ENCODE results near the gene TBC1D2B.
"Not testable (repeated sequence)": the region's sequence is repeated elsewhere in the genome, so short reads cannot be mapped to it uniquely, and the experiment has no call there.

Gene TBC1D2B

DNA sequence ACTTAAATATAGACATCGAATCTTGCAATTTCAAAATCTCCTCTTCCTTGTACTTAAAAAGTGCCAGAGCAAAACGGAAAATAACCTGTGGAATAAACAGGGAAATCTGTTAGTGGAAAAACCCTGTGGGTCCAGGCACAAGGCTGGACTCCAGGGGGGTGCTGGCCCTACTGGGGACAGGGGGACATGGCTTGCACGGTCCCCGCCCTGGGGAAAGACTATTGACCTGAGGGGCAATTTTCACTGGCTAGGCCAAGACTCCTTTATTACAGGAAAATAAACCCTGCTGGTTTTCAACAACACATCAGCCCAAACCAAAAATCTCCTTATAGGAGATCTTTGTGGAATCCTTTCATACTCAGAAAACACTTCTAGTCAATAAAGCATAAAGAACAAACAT is 75.9 kb downstream of the TBC1D2B start:
- DNase-seq (ENCODE audit: low spot score) = no peak
- TF ChIP-seq, protein P1, sequence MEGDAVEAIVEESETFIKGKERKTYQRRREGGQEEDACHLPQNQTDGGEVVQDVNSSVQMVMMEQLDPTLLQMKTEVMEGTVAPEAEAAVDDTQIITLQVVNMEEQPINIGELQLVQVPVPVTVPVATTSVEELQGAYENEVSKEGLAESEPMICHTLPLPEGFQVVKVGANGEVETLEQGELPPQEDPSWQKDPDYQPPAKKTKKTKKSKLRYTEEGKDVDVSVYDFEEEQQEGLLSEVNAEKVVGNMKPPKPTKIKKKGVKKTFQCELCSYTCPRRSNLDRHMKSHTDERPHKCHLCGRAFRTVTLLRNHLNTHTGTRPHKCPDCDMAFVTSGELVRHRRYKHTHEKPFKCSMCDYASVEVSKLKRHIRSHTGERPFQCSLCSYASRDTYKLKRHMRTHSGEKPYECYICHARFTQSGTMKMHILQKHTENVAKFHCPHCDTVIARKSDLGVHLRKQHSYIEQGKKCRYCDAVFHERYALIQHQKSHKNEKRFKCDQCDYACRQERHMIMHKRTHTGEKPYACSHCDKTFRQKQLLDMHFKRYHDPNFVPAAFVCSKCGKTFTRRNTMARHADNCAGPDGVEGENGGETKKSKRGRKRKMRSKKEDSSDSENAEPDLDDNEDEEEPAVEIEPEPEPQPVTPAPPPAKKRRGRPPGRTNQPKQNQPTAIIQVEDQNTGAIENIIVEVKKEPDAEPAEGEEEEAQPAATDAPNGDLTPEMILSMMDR (conservative IDR thresholded peaks at IDR 0.05; ENCODE audit: low read depth) = no peak
- no peak overlapping the region; the same call in 1 of the 2 replicates for H3K27ac ChIP-seq
- ChIA-PET CTCF (no interaction called here), POLR2A (ENCODE audit: low non-redundant PET) (no interaction called here)

DNA sequence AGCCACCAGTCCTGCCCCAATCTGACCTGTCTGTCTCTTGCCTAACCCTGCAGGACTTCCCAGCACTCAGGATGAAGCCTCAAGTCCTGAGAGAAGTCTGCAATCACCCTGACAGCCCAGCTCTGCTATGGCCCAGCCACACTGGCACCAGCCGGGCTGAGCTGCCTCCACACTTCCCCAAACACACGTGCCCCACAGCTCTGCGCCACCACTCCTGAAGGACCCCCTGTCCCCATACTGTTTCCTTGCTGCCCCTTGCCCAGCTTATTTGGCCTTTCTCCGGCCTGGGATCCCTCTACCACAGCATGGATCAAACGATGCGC is 76.6 kb downstream of the TBC1D2B start:
- ChIA-PET POLR2A (ENCODE audit: low non-redundant PET) (no interaction called here), CTCF (no interaction called here)
- peak overlapping the region; percentile 24 for H3K27ac ChIP-seq
- no peak for DNase-seq (ENCODE audit: low spot score)
- TF ChIP-seq, protein P1 (conservative IDR thresholded peaks at IDR 0.05; ENCODE audit: low read depth) = no peak

DNA sequence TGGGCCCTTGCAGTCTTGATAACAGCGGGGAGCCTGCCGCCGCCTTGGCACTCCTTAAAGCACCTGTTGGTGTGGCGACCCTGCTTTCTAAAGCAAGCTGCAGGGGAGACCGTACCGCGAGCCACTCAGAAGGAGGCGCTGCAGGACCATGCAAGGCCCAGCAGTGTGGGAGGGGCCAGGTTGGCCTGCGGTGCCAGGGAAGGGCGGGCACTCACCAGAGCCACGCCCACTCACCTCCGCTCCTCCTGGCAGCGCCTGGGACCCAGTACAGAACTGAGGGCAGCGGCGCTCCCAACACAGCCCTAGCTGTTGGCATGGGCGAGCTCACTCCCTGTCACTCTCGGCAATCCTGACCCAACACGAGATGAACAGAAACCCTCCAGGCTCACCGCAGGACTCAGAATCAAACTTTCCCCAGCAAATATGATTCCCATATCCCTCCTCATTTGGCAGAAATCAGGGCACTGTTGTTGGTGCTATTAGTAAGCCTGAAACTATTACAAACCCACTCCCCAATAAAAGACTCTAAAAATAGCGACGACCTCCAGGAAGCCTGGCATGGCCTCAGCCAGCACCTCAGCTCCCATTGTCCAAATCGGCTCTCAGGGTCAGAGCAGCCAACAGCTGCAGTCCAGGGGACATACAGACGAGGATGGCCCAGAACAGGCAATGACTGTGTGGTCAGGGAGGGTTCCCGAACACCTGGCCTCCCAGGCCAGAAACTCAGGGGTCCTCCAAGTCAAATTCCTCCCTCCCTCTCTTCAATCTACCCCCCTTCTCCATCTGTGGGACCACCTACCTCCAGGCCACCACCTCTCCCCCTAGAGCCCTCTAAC is 77.2 kb downstream of the TBC1D2B start:
- ChIA-PET POLR2A (ENCODE audit: low non-redundant PET) (no interaction called here), CTCF (interaction anchor here (1.1 kb wide), 1 partner anchor 108 kb away, joined by 3 read pairs; no protein-coding TSS in a partner anchor)
- H3K27ac ChIP-seq = peak overlapping the region; percentile 24
- peak; percentile 27 for DNase-seq (ENCODE audit: low spot score)
- TF ChIP-seq, protein P1 (conservative IDR thresholded peaks at IDR 0.05; ENCODE audit: low read depth) = no peak; the same call in 1 of the 2 replicates

DNA sequence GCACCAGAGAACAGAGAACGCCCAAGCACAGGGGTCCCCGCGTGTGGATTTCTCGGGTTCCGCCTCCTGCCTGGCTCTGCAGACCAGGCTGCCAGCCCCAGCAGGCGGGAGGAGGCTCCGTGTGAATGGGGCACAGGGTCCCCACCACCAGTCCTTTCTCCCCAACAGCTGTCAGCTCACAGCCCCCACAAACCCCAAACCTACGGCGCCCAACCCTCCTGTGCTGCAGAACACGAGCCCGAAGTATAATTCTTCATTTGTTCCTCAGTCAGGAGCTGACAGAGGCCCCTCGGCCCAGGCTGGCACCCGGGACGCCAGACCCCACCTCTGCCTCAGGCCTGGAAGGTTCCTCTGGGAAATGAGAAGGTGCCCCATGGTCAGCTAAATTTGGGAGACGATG is 78.0 kb downstream of the TBC1D2B start:
- POLR2A ChIA-PET (ENCODE audit: low non-redundant PET) = no interaction called here
- no peak for DNase-seq (ENCODE audit: low spot score)
- H3K27ac ChIP-seq = no peak overlapping the region
- CTCF ChIA-PET = interaction anchor here (1.1 kb wide), 1 partner anchor 109 kb away, joined by 3 read pairs; no protein-coding TSS in a partner anchor
- TF ChIP-seq, protein P1 (conservative IDR thresholded peaks at IDR 0.05; ENCODE audit: low read depth) = no peak

DNA sequence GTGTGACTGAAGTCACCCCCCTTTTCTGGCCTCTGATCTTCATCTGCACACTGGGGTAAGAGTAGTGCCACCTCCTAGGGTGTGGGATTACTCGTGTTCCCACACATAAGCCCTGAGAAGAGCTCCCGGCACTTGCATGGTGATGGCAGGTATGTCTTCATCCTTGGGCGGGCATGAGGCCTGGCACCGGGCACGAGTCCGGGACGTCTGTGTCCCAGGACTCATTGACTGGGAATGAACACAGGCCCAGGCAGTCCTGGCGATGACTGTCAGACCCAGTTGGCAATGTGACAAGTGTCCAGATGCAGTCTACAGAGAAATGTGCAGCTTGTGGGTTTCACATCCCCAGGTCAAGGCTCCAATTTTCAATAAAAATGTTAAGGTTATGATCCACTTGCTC is 78.9 kb downstream of the TBC1D2B start:
- ChIA-PET POLR2A (ENCODE audit: low non-redundant PET) (no interaction called here), CTCF (interaction anchor here (0.6 kb wide), 1 partner anchor 215 kb away, joined by 3 read pairs; no protein-coding TSS in a partner anchor)
- no peak overlapping the region for H3K27ac ChIP-seq
- TF ChIP-seq, protein P1 (conservative IDR thresholded peaks at IDR 0.05; ENCODE audit: low read depth) = no peak
- DNase-seq (ENCODE audit: low spot score) = no peak

DNA sequence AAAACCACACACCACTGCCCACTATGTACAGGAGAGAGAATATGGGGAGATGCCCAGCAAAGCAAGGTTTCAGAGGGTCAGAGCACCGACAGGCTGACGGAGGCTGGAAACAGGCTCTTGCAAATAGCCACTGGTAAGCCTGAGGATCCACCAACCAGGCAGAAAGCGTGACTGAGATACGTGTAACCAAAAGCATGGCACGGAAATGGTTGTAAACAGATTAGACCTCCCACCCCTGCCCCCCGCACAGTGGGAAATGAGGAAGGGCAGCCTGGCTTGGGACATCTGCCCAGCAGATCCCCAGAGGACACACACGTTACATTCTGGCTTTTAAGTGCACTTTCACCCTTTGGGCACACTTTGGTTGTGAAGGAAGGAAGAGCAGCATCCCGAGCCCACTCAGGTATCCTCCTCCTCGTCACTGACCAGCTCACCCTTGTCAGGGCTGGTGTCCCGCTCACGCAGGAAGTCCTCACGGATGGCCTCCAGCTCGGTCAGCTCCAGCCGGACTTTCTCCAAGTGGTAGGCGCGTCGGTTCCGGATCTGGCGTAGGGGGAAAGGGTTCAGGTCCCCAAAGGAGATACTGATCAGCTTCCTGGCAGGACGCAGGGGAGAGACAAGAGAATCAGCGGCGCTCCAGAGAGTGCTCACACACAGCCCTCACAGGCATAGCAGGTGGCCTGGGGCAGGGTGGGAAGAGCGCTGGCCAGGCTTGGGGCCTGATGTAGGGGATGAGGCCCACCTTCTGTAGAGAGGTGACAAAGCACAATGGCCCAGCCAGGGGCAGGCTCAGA is 79.6 kb downstream of the TBC1D2B start:
- H3K27ac ChIP-seq; DNase-seq (ENCODE audit: low spot score); POLR2A ChIA-PET (ENCODE audit: low non-redundant PET): not testable (repeated sequence)
- CTCF ChIA-PET = interaction anchor here (0.6 kb wide), 1 partner anchor 216 kb away, joined by 3 read pairs; no protein-coding TSS in a partner anchor

DNA sequence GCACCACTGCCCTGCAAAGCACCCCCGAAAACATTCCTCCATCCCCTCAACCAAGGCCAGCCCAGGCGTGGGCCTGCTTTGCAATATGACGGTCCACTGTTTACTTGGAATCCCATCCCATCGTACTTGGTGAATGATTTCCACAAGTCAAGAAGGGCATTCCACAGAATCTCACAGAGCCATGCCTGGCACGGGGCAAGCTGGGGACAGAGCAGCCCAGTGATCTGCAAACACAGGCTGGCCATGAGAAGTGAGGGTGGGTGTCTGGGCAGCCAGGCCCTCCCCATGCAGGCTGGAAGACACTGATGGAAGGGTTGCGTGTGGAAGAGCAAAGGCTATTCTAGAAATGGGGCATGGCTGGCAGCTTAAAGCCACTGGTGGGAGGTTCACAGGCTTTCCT is 80.3 kb downstream of the TBC1D2B start:
- CTCF ChIA-PET = not testable (repeated sequence)

DNA sequence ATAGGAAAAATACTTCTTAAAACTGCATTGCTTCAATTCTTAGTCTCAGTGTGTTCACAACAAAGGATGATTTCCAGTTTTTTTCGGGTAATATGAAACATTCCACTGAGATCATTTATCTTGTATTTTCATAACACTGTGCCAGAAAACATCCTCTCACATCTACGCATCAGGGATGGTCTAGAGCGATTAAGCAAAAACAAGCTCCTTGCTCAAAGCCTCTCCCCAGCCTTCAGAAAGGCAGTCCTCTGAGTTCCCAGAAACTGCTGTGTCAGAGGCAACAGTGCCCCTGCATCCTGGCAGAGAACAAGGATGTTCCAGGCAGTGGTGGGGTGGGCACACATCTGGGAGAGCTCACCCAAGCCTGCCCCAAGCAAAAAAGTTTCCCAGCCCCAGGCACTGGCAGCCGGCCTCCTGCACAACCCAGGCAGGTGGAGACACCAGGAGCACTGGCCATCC is 80.8 kb downstream of the TBC1D2B start:
- DNase-seq (ENCODE audit: low spot score); CTCF ChIA-PET; H3K27ac ChIP-seq; POLR2A ChIA-PET (ENCODE audit: low non-redundant PET): not testable (repeated sequence)

More for the DNA sequence above, 80.3 kb downstream of the TBC1D2B start:
- POLR2A ChIA-PET (ENCODE audit: low non-redundant PET); DNase-seq (ENCODE audit: low spot score); H3K27ac ChIP-seq: not testable (repeated sequence)

DNA sequence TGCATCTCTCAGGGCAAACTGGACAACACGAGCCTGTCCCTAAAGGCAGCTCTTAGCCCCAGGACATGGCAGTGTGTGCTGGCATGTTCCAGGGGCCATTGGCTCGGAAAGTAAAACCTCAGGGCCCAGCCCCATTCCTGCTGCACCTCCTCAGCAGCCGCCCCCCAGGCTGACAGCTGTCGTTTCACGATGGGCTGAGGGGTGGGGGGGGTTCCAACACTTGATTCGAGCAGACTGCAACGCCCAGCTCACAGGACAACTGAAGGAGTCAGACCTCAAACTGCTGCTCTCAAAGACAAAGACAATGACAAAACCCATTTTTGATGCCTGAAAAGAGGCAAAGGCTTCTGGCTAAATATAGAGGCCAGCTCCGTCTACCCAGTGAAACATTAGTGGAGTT is 81.3 kb downstream of the TBC1D2B start:
- DNase-seq (ENCODE audit: low spot score); POLR2A ChIA-PET (ENCODE audit: low non-redundant PET); CTCF ChIA-PET: not testable (repeated sequence)
- H3K27ac ChIP-seq = peak overlapping the region; percentile 95

DNA sequence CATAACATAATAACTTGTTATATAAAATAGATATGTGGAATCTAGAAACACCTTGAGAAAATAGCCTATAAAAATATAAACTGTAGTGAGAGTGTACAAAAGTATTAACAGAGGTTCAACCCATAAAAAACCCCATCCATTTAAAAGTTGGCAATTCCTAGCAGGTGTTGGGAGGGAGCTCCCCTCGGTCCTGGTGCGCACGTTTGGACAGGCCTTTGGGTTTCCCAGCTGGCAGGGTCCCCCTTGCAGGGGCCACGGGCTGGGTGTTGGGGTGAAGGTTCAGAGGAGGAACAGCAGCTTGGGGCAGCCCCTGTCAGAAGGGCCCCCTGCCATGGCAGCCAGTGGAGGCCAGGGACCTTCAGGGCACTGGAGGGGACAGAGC is 82.0 kb downstream of the TBC1D2B start:
- peak overlapping the region; percentile 95 for H3K27ac ChIP-seq
- POLR2A ChIA-PET (ENCODE audit: low non-redundant PET); DNase-seq (ENCODE audit: low spot score); CTCF ChIA-PET: not testable (repeated sequence)

DNA sequence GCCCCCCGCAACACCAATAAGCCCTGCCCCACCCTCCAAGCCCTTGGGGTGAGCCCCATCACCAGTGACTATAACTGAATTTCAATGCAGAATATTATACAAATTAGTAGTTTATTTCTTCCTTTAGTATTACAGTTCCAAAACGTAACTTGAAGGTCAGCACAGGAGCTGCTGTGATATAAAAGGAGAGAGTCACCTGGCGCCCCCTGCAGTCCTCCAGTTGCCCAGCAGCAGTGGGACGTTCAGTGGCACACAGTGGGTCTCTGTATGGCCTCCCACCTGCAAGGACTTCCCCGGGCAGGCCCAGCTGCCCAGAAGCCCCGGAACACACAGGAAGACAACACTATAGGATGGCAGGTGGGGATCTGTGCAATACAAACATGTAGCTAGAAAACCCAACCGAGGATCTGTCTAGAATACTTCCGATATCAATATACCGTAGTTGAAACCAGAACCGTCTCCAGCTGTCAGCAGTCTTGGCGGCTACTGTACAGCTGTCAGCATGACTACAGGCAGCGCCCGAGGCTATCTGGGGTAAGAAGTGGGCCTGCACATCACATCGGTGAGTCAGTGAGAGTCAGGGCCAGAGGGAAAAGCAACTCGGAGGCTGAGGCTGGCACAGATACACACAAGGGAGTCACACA is 82.5 kb downstream of the TBC1D2B start:
- POLR2A ChIA-PET (ENCODE audit: low non-redundant PET); CTCF ChIA-PET: not testable (repeated sequence)
- DNase-seq (ENCODE audit: low spot score) = peak; percentile 44
- peak overlapping the region; percentile 95 for H3K27ac ChIP-seq

Data from RWPE1 (cell line).